Cardiac muscle cell (in vitro differentiated cells and primary cell): ENCODE results near the gene CHST2. TPM values are rescaled to one million over a fixed set of nuclear protein-coding genes. Genes with fewer than 3 reads are reported as not detected.
"Not testable (repeated sequence)": the region's sequence is repeated elsewhere in the genome, so short reads cannot be mapped to it uniquely, and the experiment has no call there.

Experiments used
- DNase-seq, 2 donors: peaks; one replicate each; pipeline versions ENCODE4 v3.0.0 to v3.0.0-alpha.2; 2010 to 2017; ENCODE audit warnings: low read depth in 1 of 2, low spot score in 1 of 2
- H3K27ac ChIP-seq: fragments of 200-600 bp; sonication (generic); 2 replicates; pipeline ENCODE4 v1.5.1; 2016
- H3K27me3 ChIP-seq: fragments of 200-600 bp; sonication (generic); 2 replicates; pipeline ENCODE4 v1.6.0; 2016; ENCODE audit warnings: control low read depth
- H3K36me3 ChIP-seq: fragments of 200-600 bp; sonication (generic); 2 replicates; pipeline ENCODE4 v1.5.1; 2016; ENCODE audit warnings: control low read depth
- H3K4me1 ChIP-seq: fragments of 200-600 bp; sonication (generic); 2 replicates; pipeline ENCODE4 v1.8.1; 2017; ENCODE audit warnings: low read depth, mild to moderate bottlenecking, mixed run types
- H3K4me3 ChIP-seq: fragments of 200-600 bp; sonication (generic); 2 replicates; pipeline ENCODE4 v1.5.1; 2016; ENCODE audit warnings: mild to moderate bottlenecking
- H3K9me3 ChIP-seq: fragments of 200-600 bp; sonication (generic); 2 replicates; pipeline ENCODE4 v1.5.1; 2017; ENCODE audit warnings: low read depth, mild to moderate bottlenecking, control low read depth
- CTCF ChIP-seq: IDR thresholded peaks from 2 replicates; pipeline ENCODE4 v1.5.1; 2012; ENCODE audit warnings: low read depth, mild to moderate bottlenecking, low read length
- polyA plus RNA-seq: library from polyadenylated mRNA; unstranded; fragments of >200 nt; fragmentation: Nextera tagmentation; extraction: Ambion mirVana; gene quantifications from 2 replicates; pipeline ENCODE4 v1.2.1, GENCODE V29; 2016
- total RNA-seq: library from RNA; depleted of rRNA; stranded (reverse); fragments of >200 nt; gene quantifications from 2 replicates; pipeline ENCODE4 v1.2.3, GENCODE V29; 2016

CHST2 gene, protein sequence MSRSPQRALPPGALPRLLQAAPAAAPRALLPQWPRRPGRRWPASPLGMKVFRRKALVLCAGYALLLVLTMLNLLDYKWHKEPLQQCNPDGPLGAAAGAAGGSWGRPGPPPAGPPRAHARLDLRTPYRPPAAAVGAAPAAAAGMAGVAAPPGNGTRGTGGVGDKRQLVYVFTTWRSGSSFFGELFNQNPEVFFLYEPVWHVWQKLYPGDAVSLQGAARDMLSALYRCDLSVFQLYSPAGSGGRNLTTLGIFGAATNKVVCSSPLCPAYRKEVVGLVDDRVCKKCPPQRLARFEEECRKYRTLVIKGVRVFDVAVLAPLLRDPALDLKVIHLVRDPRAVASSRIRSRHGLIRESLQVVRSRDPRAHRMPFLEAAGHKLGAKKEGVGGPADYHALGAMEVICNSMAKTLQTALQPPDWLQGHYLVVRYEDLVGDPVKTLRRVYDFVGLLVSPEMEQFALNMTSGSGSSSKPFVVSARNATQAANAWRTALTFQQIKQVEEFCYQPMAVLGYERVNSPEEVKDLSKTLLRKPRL
- total RNA-seq = 12.0 and 23.2 TPM in 2 replicates
- 8.4 and 12.9 TPM in 2 replicates for polyA plus RNA-seq

- Histone ChIP-seq H3K4me3 (peak within 1 kb of the TSS; percentile 66), H3K9me3 (no peaks in the 10 kb centered on the region), H3K4me1 (peaks cover 1% of the 10 kb centered on the region), H3K36me3 (no peaks in the 10 kb centered on the region), H3K27ac (no peak within 1 kb of the TSS), H3K27me3 (peaks cover 21% of the 10 kb centered on the region)
- peak; percentile 6 for TF ChIP-seq CTCF
- DNase-seq = peak; percentile 89 to 91
Observed at GRCh38 chr3:143119009-143119914, at the start of gene CHST2. TSS of gene CHST2 (plus strand) at chr3:143119771. CDS start at chr3:143120817, 1,046 bp downstream.

DNA sequence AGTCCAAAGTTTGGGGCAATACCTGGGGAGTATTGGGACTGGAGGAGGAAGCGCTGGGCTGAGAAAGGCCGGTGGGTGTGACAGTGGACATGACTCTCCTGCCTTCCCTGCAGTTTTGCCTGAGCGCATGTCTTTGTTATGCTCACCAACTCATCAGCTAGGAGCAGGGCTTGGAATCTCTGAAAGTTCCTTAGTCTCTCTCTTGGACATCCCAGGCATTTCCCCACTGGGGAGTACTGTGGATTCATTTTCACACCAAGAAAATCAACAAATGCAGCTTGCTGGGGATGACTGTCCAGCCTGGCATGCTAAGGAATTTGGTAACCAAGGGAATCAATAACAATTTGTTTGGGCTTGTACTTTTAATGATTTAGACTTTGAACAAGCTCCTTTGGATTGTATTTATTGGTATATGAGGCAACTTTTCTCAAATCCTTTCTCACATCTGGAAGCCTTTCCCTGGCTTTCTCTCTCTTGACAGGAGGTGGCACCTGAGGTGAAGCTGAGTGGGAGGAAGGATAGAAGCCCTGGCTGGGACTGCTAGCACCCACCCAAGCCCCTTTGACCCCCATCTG, 48.5 kb upstream of the CHST2 start:
- H3K4me3 ChIP-seq = no peak overlapping the region
- no peaks in the 10 kb centered on the region for H3K36me3 ChIP-seq
- H3K4me1 ChIP-seq = no peaks in the 10 kb centered on the region
- H3K27ac ChIP-seq = no peak overlapping the region
- TF ChIP-seq CTCF = no peak
- H3K27me3 ChIP-seq = no peaks in the 10 kb centered on the region
- DNase-seq = peak in 1 of 2 donors; percentile 58
- no peaks in the 10 kb centered on the region for H3K9me3 ChIP-seq

DNA sequence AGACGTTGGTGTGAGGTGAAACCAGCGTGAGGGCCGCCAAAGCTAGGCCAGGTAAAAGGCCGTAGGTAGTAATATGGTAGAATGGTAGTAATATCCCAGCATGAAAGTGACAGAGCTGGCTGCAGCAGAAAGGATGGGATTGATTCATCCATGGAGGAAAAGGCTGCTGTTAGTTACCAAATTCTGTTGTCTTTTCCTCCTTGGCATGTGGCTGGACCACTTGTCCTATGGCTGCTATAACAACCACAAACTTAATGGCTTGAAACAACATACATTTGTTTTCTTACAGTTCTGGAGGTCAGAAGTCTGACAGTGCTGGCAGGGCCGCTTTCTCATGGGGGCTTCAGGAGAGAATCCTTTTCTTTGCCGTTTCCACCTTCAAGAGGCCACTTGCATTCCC, 47.8 kb upstream of the CHST2 start:
- H3K9me3 ChIP-seq = no peaks in the 10 kb centered on the region

GRCh38 chr3:143072298-143073020, 47.1 kb upstream of the CHST2 start:
- H3K27ac ChIP-seq, H3K27me3 ChIP-seq, H3K4me1 ChIP-seq, H3K4me3 ChIP-seq, H3K36me3 ChIP-seq, DNase-seq, H3K9me3 ChIP-seq: not testable (repeated sequence)

More for the DNA sequence above, 47.8 kb upstream of the CHST2 start:
- H3K27ac ChIP-seq = no peak overlapping the region
- H3K4me1 ChIP-seq = no peaks in the 10 kb centered on the region
- TF ChIP-seq CTCF = no peak
- H3K36me3 ChIP-seq = no peaks in the 10 kb centered on the region
- DNase-seq = no peak
- H3K4me3 ChIP-seq = no peak overlapping the region
- no peaks in the 10 kb centered on the region for H3K27me3 ChIP-seq

GRCh38 chr3:143073541-143073940, 46.0 kb upstream of the CHST2 start:
- H3K9me3 ChIP-seq, H3K4me1 ChIP-seq, H3K27ac ChIP-seq, H3K36me3 ChIP-seq, DNase-seq, H3K27me3 ChIP-seq, H3K4me3 ChIP-seq: not testable (repeated sequence)

GRCh38 chr3:143073983-143074382, 45.6 kb upstream of the CHST2 start:
- H3K9me3 ChIP-seq, H3K36me3 ChIP-seq, H3K4me1 ChIP-seq, H3K4me3 ChIP-seq, DNase-seq, H3K27ac ChIP-seq, H3K27me3 ChIP-seq: not testable (repeated sequence)
